ENCODE data around the gene EIF5A2. TPM values are rescaled to one million over a fixed set of nuclear protein-coding genes. Genes with fewer than 3 reads are reported as not detected.
"Not testable (repeated sequence)": the region's sequence is repeated elsewhere in the genome, so short reads cannot be mapped to it uniquely, and the experiment has no call there.

The EIF5A2 gene
- total RNA-seq: 7.2 TPM
- long read RNA-seq, full-length matches to known transcripts: 12 of 12 reads
- long read RNA-seq, partial matches to known transcripts: 0 of 12 reads
- long read RNA-seq, other reads (novel, unspliced or antisense): 0 of 12 reads

DNA sequence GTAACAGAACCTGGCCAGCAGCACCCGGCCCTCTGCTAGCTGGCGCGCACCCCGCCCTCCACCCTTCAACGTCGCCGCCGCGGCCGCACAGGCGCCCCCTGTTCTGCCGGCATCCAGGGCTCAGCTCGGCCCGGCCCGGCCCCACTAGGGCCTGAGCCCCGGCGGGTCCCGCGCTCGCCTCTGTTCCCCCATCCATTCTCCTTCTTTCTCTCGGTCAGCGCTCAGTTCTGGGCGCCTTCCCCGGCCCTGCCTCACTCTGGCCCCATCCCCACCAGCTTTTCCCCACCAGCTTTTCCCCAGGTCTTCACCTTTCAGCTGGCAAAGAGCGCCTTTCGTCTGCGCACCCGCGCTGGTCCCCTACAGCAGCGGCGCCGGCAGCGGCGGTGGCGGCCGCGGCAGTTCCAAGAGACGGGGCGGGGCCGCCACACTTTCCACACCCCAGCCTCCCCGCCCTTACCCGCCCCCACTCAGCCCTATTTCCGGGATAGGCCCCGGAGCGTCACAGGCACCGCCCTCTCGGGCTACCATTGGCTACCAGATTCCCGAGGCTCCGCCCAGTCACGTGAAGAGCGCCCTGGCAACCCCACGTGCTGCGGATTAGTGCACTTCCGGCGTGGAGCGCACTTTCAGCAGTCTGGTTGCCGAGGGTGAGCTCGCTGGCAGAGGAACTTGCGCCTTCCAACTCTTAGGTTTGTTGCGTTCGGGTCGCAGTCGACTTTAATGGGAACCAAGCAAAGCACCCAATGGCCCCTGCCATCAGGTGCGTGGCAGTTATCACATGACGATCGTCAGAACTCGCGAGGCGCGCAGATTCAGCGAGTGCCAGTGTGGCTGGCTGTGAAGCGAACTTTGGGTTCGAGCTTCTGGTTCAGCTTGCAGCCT is at the start of gene EIF5A2:
EIF5A2 (minus strand) TSS at position 403 of the 882 bp plus-strand sequence. CDS start 831 bp downstream, outside the sequence.
- intact Hi-C loops (cut with DNase I): no loop called here
- peak; percentile 99 for ATAC-seq (ENCODE audit: poor library complexity)
- peak; percentile 98 for DNase-seq

DNA sequence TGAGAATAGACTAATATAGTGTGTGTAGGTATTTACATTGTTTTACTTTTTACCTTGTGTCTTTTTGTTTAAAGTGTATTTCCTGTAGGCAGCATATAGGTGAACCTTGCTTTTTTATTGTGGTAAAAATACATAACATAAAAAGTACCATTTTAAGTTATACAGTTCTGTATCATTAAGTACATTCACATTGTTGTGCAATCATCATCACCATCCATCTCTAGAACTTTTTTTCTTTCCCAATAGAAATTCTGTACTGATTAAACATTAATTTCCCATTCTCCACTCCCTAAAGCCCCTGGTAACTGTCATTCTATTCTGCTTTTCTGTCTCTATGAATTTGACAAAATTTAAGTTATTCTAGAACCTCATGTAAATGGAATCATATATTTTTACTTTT is 48.2 kb upstream of the EIF5A2 start:
- ATAC-seq (ENCODE audit: poor library complexity): no peak
- intact Hi-C loops (cut with DNase I): no loop called here
- DNase-seq: no peak

DNA sequence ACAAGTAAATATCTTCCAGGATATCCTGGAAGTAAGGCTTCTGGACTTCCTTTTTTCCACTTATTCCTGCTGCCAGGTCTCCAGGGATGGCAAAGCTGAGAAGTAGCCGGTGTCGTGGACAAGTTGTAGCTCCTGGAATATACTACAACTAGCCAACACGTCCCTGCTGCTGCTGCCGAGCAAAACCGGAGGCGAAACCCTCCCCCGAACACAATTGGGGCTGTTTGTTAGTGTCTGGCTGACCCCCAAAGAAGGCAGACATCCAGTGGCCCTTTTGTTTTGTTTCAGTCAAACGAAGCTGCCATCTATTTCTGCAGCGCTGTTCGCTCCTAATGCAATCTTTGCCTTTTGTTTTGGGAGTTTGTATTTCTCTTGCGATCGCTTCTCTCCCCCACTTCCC is 45.3 kb upstream of the EIF5A2 start:
- intact Hi-C loops (cut with DNase I): no loop called here
- DNase-seq: no peak
- ATAC-seq (ENCODE audit: poor library complexity): no peak

DNA sequence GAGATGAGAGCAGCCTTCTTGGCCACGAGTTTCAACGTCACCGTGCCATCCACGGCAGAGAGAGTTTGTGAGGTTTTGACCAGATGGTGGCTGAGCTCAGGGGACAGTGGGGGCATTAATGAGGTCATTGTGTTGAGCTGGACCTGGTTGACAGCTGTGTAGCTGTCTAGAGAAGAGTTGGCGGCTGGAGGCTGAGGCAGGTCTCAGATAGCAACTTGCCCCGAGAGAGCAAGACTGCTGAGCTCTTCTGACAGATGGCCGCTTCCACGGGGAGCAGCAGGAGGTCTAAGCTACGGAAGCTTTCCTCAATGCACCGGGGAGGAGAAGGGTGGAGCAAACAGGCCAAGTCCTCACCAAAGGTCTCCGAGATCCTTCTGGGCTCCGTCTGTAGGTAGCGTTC is 44.8 kb upstream of the EIF5A2 start:
- no peak for DNase-seq
- no peak for ATAC-seq (ENCODE audit: poor library complexity)
- intact Hi-C loops (cut with DNase I): no loop called here

DNA sequence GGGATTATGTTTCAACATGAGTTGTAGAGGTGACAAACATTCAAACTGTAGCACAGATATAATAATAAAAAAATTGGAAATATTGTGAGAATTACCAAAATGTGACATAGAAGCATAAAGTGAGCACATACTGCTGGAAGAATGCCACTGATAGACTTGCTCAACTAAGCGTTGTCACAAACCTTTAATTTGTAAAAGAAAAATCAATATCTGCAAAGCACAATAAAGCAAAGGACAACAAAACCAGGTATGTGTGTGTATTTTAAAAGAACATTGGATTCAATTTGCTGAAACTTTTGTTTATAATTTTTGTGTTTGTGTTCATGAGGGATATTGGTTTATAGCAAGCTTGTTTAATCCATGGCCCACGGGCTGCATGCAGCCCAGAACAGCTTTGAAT is 40.8 kb upstream of the EIF5A2 start:
- no peak for ATAC-seq (ENCODE audit: poor library complexity)

DNA sequence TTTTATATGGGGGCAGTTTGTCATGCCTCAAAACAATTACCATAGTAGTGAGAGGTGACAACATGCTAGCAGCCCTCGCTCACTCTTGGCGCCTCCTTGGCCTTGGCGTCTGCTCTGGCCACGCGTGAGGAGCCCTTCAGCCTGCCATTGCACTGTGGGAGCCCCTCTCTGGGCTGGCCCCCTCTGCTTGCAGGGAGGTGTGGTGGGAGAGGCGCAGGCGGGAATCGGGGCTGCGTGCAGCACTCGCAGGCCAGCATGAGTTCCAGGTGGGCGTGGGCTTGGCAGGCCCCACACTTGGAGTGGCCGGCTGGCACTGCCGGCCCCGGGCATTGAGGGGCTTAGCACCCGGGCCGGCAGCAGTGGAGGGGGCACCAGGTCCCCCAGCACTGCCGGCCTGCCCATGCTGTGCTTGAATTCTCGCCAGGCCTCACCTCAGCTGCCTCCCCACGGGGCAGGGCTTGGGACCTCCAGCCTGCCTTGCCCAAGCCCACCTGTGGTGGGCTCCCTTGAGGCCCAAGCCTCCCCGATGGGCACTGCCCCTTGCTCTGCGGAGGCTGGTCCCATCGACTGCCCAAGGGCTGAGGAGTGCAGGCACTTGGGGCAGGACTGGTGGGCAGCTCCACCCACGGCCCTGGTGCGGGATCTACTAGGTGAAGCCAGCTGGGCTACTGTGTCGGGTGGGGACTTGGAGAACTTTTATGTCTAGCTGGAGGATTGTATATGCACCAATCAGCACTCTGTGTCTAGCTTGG is 38.8 kb upstream of the EIF5A2 start:
- intact Hi-C loops (cut with DNase I): no loop called here
- ATAC-seq (ENCODE audit: poor library complexity) (no peak), DNase-seq (no peak)

More for the DNA sequence above, 40.8 kb upstream of the EIF5A2 start:
- intact Hi-C loops (cut with DNase I): no loop called here
- DNase-seq: no peak

DNA sequence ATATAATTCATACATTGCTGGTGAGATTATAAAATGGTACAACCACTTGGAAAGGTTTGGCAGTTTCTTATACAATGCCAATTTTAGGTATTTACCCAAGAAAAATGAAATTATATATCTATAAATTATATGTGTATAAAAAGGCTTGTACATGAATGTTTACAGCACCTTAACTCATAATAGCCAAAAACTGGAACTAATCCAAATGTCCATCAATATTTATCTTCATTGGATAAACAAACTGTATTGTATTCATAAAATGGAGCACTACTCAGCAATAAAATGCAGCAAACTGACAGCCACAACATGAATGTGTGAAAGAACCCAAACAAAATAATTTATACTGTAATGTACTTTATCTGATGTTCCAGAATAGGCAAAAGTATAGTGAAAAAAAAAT is 33.6 kb upstream of the EIF5A2 start:
- ATAC-seq (ENCODE audit: poor library complexity): no peak
- intact Hi-C loops (cut with DNase I): no loop called here
- DNase-seq: no peak

DNA sequence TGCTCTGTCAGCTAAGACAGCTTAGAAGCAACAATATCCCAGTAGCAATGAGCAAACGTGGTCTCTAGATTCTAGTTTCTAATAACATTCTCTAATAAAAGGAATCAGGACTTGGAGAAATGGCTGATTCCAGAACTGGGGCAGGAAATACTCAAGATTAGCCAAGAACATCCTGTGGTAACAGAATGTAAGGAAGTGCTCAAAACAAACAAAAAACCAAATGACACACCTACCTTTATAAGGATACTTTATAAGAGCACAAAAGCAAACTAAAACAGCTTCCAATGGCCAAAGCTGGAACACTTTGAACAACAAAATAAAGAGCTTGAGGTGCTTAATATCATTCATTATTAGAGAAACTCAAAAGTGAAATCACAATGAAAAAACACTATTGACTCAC is 33.1 kb upstream of the EIF5A2 start:
- DNase-seq: no peak
- intact Hi-C loops (cut with DNase I): no loop called here
- ATAC-seq (ENCODE audit: poor library complexity): no peak

DNA sequence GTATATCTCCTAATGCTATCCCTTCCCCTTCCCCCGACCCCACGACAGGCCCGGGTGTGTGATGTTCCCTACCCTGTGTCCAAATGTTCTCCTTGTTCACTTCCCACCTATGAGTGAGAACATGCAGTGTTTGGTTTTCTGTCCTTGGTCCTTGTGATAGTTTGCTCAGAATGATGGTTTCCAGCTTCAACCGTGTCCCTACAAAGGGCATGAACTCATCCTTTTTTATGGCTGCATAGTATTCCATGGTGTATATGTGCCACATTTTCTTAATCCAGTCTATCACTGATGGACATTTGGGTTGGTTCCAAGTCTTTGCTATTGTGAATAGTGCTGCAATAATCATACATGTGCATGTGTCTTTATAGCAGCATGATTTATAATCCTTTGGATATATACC is 24.6 kb upstream of the EIF5A2 start:
- intact Hi-C loops (cut with DNase I): not testable (repeated sequence)

DNA sequence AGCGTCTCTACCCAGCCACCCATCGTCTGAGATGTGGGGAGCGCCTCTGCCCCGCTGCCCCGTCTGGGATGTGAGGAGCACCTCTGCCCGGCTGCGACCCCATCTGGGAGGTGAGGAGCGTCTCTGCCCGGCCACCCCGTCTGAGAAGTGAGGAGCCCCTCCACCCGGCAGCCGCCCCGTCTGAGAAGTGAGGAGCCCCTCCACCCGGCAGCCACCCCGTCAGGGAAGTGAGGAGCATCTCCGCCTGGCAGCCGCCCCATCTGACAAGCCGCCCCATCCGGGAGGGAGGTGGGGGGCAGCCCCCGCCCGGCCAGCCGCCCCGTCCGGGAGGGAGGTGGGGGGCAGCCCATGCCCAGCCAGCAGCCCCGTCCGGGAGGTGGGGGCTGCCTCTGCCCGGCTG is 15.1 kb upstream of the EIF5A2 start:
- DNase-seq; intact Hi-C loops (cut with DNase I); ATAC-seq (ENCODE audit: poor library complexity): not testable (repeated sequence)

More for the DNA sequence above, 24.6 kb upstream of the EIF5A2 start:
- not testable (repeated sequence) for DNase-seq; ATAC-seq (ENCODE audit: poor library complexity)

DNA sequence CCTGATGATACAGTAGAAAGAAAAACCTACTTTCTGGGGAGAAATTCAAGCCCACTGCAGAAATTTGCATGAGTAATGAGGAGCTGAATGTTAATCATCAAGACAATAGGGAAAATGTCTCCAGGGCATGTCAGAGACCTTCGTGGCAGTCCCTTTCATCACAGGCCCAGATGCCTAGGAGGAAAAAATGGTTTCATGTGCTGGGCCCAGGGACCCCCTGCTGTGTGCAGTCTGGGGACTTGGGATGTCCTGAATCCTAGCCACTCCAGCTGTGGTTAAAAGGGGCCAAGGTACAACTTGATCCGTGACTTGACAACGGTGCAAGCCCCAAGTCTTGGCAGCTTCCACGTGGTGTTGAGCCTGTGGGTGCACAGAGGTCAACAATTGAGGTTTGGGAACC is 10.3 kb upstream of the EIF5A2 start:
- intact Hi-C loops (cut with DNase I): no loop called here
- DNase-seq (no peak), ATAC-seq (ENCODE audit: poor library complexity) (no peak)

DNA sequence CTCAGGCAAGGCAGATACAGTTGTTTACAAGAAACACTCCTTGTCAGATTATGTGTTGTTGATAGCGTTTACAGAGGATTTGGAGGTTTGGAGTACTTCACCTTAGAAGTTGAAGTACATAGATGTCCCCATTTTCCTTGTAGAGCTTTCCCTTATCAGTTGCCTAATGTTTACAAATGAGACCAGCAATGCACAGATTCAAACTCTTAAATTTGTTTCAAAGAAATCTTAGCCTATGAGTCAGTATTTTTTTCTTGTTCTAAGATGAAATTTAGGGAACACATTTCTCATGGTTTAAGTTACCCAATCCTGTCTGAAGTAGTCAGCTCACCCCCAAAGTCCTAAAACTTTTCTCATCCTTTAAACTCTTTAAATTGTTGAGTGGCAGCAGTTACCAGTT is 6.3 kb upstream of the EIF5A2 start:
- DNase-seq (no peak), ATAC-seq (ENCODE audit: poor library complexity) (no peak)
- intact Hi-C loops (cut with DNase I): no loop called here

DNA sequence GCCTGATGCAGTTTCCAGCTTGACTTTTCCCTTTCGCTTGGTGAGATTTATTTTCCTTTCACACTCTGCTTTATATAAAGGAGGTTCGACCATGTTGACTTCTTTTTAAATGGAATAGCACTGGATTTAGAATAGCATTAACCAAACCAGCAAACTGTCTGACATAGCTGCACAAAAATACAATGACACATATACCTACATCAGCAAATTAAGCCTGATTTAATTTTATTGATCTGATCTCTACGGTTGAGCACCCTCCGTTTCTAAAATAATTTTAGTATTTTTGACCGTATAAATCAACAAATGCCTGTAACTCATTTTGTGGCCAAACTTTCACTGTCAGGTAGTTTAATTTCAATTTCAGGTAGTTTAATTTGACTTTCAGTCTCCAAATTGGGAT is 5.8 kb upstream of the EIF5A2 start:
- intact Hi-C loops (cut with DNase I): no loop called here
- ATAC-seq (ENCODE audit: poor library complexity) (no peak), DNase-seq (no peak)

DNA sequence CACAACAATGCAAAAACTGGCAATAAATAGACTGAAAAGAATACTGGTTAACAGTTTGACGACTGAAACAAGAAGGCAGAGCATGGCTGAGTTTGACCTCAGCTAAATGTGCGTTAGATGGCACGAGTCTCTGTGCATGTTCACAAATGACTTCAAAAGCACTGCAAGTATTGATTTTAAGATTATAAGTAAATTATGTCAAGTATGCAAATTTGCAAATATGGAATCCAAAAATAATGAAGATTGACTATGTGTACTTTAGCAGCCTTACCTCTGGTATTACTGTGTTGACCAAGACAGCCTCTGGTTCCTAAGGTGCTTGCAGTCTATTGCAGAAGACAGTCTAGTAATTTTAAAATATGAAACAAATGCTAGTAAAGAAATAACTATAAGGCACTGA is 2.6 kb upstream of the EIF5A2 start:
- ATAC-seq (ENCODE audit: poor library complexity) (no peak), DNase-seq (no peak)
- intact Hi-C loops (cut with DNase I): no loop called here

DNA sequence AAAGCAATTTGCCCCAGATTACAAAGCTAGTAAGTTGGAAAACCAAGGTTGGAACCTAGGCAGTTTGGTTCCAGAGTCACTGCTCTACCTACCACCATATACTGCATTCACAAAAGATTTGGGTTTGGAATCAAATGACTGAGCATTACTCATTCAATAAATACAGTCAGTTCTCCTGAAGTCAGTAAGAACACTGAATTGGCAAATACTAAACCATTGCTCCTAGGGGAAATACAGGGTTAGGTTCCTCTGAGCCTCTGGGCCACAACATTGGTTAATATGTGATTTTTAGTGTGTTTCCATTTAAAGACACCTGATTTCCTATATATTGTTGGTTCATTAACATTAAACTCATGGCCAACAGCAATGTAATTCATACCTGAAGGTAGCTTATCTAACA is 2.1 kb upstream of the EIF5A2 start:
- no peak for ATAC-seq (ENCODE audit: poor library complexity)
- intact Hi-C loops (cut with DNase I): no loop called here
- no peak for DNase-seq

DNA sequence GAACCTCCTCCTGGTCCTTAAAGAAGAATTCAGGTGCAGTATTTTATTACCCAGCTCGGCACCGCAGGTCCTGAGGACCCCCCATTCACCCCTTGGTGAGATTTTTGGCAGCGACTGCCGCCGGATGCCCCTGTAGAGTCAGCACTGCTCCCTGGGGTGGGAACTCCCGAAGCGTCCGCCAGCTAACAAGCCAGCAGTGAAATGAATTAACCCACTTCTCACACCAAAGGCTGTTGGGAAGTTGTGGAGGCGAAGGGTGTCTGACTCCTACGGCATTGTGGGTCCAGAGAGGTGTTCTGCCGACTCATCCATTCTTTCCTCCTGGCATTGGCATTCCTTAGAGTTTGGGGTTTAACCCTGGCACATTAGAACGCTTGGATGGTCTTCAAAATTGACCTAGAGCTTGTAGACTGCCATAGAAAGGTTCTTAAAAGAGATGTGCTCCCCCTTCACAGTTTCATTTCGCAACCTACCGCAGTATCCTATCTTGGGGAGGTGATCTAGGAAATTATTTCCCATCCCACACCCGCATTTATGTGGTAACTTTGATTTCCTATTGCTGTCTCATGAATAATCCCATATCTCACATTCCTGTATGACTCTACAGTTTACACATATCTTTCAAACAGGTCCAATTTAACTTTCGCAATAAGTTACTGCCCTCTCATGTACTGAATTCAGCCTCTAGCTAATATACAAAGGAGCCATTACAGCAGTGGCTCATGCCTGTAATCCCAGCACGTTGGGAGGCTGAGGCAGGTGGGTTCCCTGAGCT is 879 bp upstream of the EIF5A2 start:
- ATAC-seq (ENCODE audit: poor library complexity) (no peak), DNase-seq (peak; percentile 43)
- intact Hi-C loops (cut with DNase I): no loop called here

DNA sequence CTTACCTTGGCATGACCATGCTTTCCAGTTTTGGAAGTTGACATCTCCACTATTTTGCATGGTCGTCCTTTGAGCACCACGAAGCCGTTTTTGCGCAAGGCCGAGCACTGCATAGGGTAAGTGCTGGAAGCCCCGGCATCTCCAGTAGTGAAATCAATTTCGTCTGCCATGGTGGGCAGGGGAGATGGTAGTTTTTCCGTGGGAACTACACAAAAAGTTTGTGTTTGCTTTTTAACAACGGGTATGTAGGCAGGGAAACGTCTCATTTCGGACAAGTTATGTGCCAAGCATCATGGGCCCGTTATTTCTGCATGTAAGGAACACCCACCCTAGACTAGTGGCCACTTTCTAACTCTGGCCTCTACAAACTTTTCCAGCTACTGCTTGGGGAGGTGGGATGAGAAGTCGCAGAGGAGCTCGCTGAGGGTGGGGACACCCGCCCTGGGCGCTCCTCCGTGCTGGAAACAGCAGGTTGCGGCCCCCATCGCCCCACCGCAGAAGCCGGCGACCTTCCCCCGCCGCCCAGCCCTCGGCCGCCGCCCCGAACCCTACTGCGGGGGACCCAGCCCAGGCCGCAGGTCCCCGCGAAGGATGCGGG is 701 bp downstream of the EIF5A2 start:
- ATAC-seq (ENCODE audit: poor library complexity): peak; percentile 6
- intact Hi-C loops (cut with DNase I): no loop called here
- peak; percentile 39 for DNase-seq

DNA sequence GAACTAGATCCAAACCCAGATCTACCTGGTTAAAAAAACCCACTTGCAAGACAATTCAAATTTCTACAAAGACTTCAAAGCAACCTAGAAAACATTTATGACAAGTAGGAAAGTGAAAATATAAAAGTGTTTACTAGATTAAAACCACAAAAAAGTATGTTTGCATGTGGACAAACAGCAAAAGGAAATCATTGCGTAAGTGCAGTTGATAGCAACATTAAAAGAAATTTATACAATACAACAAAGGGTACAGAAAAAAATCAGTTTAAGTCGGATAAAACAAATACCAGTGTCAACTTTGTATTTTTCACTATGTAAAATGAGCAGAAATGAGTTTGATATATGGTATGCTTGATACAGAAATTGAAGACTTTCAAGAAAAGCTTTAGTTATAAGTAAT is 2.6 kb downstream of the EIF5A2 start:
- DNase-seq (no peak), ATAC-seq (ENCODE audit: poor library complexity) (no peak)
- intact Hi-C loops (cut with DNase I): no loop called here

DNA sequence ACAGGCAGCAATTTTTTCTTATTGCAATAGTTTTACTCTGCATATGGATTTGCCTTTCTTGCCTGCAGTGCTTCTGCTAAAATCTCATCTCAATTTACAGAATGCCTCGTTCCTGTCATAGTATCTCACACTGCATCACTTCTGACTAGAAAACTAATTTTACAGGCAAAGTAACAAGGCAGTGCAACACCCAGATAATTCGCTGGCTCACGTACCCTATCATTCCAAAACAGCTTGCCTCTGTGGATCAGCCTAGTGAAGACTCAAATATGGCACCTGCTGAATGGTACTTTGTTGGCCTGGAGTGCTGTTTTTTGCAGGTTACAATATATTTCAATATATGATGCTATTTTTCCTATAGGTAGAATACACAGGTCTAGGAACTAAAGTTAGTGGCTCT is 5.3 kb downstream of the EIF5A2 start:
- DNase-seq (no peak), ATAC-seq (ENCODE audit: poor library complexity) (no peak)
- intact Hi-C loops (cut with DNase I): no loop called here

All from Right ventricle myocardium superior (tissue), 1 donor.